WTC11 (cell line): ENCODE measurements around the gene SLC24A3. TPM values are rescaled to one million over a fixed set of nuclear protein-coding genes. Genes with fewer than 3 reads are reported as not detected.

ENCODE experiments used
- ATAC-seq: fragments of 200-7000 bp; cut with Tn5 transposase; 2 replicates; pipeline ENCODE4 v1.10.0; 2021; ENCODE audit warnings: mild to moderate bottlenecking, moderate library complexity
- CTCF ChIA-PET: fragments of 300-600 bp; sonication (Branson Sonifier 250); formaldehyde crosslinking; loops from one replicate; lab custom pipeline; 2021; ENCODE audit warnings: antibody characterized with exemption; lab: Charles Lee
- POLR2A ChIA-PET: fragments of 350-600 bp; sonication (Branson Sonifier 250); formaldehyde crosslinking; loops from one replicate; lab custom pipeline; 2021; ENCODE audit warnings: antibody characterized with exemption; lab: Charles Lee
- DNase-seq: peaks from one replicate; pipeline ENCODE4 v3.0.0; 2021; ENCODE audit warnings: low spot score
- H3K27ac Mint-ChIP-seq: 2 replicates; pipeline ENCODE4 v1.8.0; 2021; ENCODE audit warnings: mixed read lengths
- H3K27me3 Mint-ChIP-seq: 2 replicates; pipeline ENCODE4 v1.8.0; 2021; ENCODE audit warnings: low read depth, mild to moderate bottlenecking, moderate library complexity, mixed read lengths
- H3K36me3 Mint-ChIP-seq: 2 replicates; pipeline ENCODE4 v1.8.0; 2021; ENCODE audit warnings: mixed read lengths
- H3K4me1 Mint-ChIP-seq: 2 replicates; pipeline ENCODE4 v1.8.0; 2022; ENCODE audit warnings: mixed read lengths
- H3K4me3 Mint-ChIP-seq: 2 replicates; pipeline ENCODE4 v1.8.0; 2021; ENCODE audit warnings: mild to moderate bottlenecking, moderate library complexity, mixed read lengths
- H3K9me3 Mint-ChIP-seq: 2 replicates; pipeline ENCODE4 v1.8.0; 2021; ENCODE audit warnings: mixed read lengths
- EMX1 ChIP-seq: fragments of 250-450 bp; sonication (Bioruptor Pico); IDR thresholded peaks from 2 replicates; pipeline ENCODE4 v1.8.0; 2021; ENCODE audit warnings: mild to moderate bottlenecking
- ESRRA ChIP-seq: sonication (generic); formaldehyde crosslinking; IDR thresholded peaks from 2 replicates; pipeline ENCODE4 v1.8.1; 2022; ENCODE audit warnings: mild to moderate bottlenecking, missing genetic modification reagents, borderline replicate concordance
- GRHL2 ChIP-seq: fragments of 250-450 bp; sonication (Bioruptor Pico); IDR thresholded peaks from 2 replicates; pipeline ENCODE4 v1.8.0; 2022; ENCODE audit warnings: mild to moderate bottlenecking, moderate library complexity; ENCODE audit not compliant: insufficient replicate concordance, severe bottlenecking
- JAZF1 ChIP-seq: fragments of 250-450 bp; sonication (Bioruptor Pico); IDR thresholded peaks from 2 replicates; pipeline ENCODE4 v1.9.0; 2021; ENCODE audit warnings: moderate library complexity, mild to moderate bottlenecking, inconsistent platforms
- MYBL2 ChIP-seq: sonication (generic); formaldehyde crosslinking; IDR thresholded peaks from 2 replicates; pipeline ENCODE4 v1.8.1; 2023; ENCODE audit warnings: mild to moderate bottlenecking, moderate library complexity, missing genetic modification reagents
- NFATC4 ChIP-seq: fragments of 250-450 bp; sonication (Bioruptor Pico); IDR thresholded peaks from 2 replicates; pipeline ENCODE4 v1.9.0; 2021; ENCODE audit warnings: mild to moderate bottlenecking
- NFYB ChIP-seq: sonication (generic); formaldehyde crosslinking; conservative IDR thresholded peaks from 2 replicates; pipeline ENCODE4 v1.8.0; 2022; ENCODE audit warnings: low read depth, missing genetic modification reagents
- NR1H2 ChIP-seq: sonication (generic); formaldehyde crosslinking; IDR thresholded peaks from 2 replicates; pipeline ENCODE4 v1.9.0; 2021; ENCODE audit warnings: mild to moderate bottlenecking, moderate library complexity, missing genetic modification reagents
- RELA ChIP-seq: sonication (generic); formaldehyde crosslinking; IDR thresholded peaks from 2 replicates; pipeline ENCODE4 v1.8.1; 2022; ENCODE audit warnings: missing genetic modification reagents, mild to moderate bottlenecking, borderline replicate concordance
- SMAD4 ChIP-seq: sonication (generic); formaldehyde crosslinking; IDR thresholded peaks from 2 replicates; pipeline ENCODE4 v1.8.0; 2022; ENCODE audit warnings: mild to moderate bottlenecking, missing genetic modification reagents
- TCF7 ChIP-seq: sonication (generic); formaldehyde crosslinking; IDR thresholded peaks from 2 replicates; pipeline ENCODE4 v1.8.0; 2022; ENCODE audit warnings: mild to moderate bottlenecking, low read depth, missing genetic modification reagents, moderate library complexity
- TEAD4 ChIP-seq: sonication (generic); formaldehyde crosslinking; IDR thresholded peaks from 2 replicates; pipeline ENCODE4 v1.8.0; 2022; ENCODE audit warnings: mild to moderate bottlenecking, missing genetic modification reagents
- TP53 ChIP-seq: sonication (generic); formaldehyde crosslinking; IDR thresholded peaks from 2 replicates; pipeline ENCODE4 v1.8.1; 2023; ENCODE audit warnings: mild to moderate bottlenecking, missing genetic modification reagents
- ZNF121 ChIP-seq: sonication (generic); formaldehyde crosslinking; IDR thresholded peaks from 2 replicates; pipeline ENCODE4 v1.8.0; 2023; ENCODE audit warnings: missing genetic modification reagents
- total RNA-seq: library from RNA; stranded (reverse); gene quantifications from 3 replicates; pipeline ENCODE4 v1.2.3, GENCODE V29; 2021
- TF ChIP-seq, protein P1 (sequence below): sonication (generic); formaldehyde crosslinking; IDR thresholded peaks from 2 replicates; pipeline ENCODE4 v1.8.0; 2022; ENCODE audit warnings: mild to moderate bottlenecking, missing genetic modification reagents
- TF ChIP-seq, protein P2 (sequence below): sonication (generic); formaldehyde crosslinking; IDR thresholded peaks from 2 replicates; pipeline ENCODE4 v1.8.1; 2023; ENCODE audit warnings: mild to moderate bottlenecking, missing genetic modification reagents
- TF ChIP-seq, protein P3 (sequence below): fragments of 250-450 bp; sonication (Bioruptor Pico); conservative IDR thresholded peaks from 2 replicates; pipeline ENCODE4 v1.9.0; 2021; ENCODE audit warnings: mild to moderate bottlenecking
- TF ChIP-seq, protein P4 (sequence below): sonication (generic); formaldehyde crosslinking; IDR thresholded peaks from 2 replicates; pipeline ENCODE4 v1.8.1; 2023; ENCODE audit warnings: mild to moderate bottlenecking, missing genetic modification reagents
- TF ChIP-seq, protein P5 (sequence below): sonication (generic); formaldehyde crosslinking; IDR thresholded peaks from 2 replicates; pipeline ENCODE4 v1.8.1; 2023; ENCODE audit warnings: mild to moderate bottlenecking, missing genetic modification reagents, borderline replicate concordance

The SLC24A3 gene
- total RNA-seq, 1 experiment from 2014 or later: 5.7 TPM

DNA sequence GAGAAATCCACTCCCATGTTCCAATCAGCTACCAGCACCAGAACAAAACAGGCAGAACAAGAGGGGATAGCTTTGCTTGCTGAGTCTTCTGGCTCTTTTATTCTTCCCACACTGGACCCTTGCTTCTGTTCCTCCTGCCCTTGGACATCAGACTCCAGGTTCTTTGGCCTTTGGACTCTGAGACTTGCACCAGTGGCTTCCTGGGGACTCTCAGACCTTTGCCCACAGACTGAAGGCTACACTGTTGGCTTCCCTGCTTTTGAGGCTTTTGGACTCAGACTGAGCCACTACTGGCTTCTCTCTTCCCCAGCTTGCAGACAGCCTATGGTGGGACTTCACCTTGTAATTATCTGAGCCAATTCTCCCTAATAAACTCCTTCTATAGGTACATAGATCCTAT, 403.2 kb downstream of the SLC24A3 start:
- CTCF ChIA-PET: no interaction called here

DNA sequence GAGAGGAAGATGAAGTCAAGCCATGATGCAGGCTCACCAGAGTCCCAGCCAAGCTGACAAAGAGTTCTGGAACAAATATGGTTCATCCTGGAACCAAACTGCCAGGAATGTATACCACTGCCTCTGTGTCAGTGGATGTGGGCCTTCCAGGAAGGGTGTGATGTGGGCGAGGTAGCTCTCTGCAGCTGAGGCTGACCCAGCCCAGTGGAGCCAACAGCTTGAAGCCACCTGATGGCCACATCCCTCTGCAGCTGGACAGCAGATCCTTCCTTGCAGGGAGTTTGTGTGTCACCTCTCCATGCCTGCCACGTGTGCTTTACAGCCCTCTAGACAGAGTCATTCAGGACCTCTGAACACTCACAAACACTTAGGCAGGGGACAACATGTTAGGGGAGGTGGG, 403.6 kb downstream of the SLC24A3 start:
- H3K27ac Mint-ChIP-seq: no peak overlapping the region
- CTCF ChIA-PET: no interaction called here
- POLR2A ChIA-PET: no interaction called here
- no peak for DNase-seq
- 0 out of 2 replicates have a peak, but pooled peaks cover 4% of the 10 kb centered on the region for H3K9me3 Mint-ChIP-seq
- no peaks in the 10 kb centered on the region for H3K36me3 Mint-ChIP-seq
- TF ChIP-seq TEAD4 (CRISPR knock-in tag) (no peak), NR1H2 (CRISPR knock-in tag) (no peak), ESRRA (no peak)
- TF ChIP-seq, protein P1, sequence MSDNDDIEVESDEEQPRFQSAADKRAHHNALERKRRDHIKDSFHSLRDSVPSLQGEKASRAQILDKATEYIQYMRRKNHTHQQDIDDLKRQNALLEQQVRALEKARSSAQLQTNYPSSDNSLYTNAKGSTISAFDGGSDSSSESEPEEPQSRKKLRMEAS (CRISPR knock-in tag): no peak
- TF ChIP-seq, protein P2, sequence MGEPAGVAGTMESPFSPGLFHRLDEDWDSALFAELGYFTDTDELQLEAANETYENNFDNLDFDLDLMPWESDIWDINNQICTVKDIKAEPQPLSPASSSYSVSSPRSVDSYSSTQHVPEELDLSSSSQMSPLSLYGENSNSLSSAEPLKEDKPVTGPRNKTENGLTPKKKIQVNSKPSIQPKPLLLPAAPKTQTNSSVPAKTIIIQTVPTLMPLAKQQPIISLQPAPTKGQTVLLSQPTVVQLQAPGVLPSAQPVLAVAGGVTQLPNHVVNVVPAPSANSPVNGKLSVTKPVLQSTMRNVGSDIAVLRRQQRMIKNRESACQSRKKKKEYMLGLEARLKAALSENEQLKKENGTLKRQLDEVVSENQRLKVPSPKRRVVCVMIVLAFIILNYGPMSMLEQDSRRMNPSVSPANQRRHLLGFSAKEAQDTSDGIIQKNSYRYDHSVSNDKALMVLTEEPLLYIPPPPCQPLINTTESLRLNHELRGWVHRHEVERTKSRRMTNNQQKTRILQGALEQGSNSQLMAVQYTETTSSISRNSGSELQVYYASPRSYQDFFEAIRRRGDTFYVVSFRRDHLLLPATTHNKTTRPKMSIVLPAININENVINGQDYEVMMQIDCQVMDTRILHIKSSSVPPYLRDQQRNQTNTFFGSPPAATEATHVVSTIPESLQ (CRISPR knock-in tag): no peak
- TF ChIP-seq, all 79 proteins: peak for 0
- H3K27me3 Mint-ChIP-seq: peaks cover 4% of the 10 kb centered on the region; the same call in 1 of the 2 replicates
- peaks cover 27% of the 10 kb centered on the region for H3K4me1 Mint-ChIP-seq
- no peak overlapping the region for H3K4me3 Mint-ChIP-seq
- no peak for ATAC-seq

More for the DNA sequence above, 403.2 kb downstream of the SLC24A3 start:
- H3K27ac Mint-ChIP-seq: no peak overlapping the region
- peaks cover 23% of the 10 kb centered on the region for H3K4me1 Mint-ChIP-seq
- TF ChIP-seq ZNF121 (CRISPR knock-in tag) (no peak), SMAD4 (no peak), MYBL2 (CRISPR knock-in tag) (no peak), NFYB (CRISPR knock-in tag) (no peak), JAZF1 (CRISPR knock-in tag) (no peak), TEAD4 (CRISPR knock-in tag) (no peak)
- TF ChIP-seq, protein P3, sequence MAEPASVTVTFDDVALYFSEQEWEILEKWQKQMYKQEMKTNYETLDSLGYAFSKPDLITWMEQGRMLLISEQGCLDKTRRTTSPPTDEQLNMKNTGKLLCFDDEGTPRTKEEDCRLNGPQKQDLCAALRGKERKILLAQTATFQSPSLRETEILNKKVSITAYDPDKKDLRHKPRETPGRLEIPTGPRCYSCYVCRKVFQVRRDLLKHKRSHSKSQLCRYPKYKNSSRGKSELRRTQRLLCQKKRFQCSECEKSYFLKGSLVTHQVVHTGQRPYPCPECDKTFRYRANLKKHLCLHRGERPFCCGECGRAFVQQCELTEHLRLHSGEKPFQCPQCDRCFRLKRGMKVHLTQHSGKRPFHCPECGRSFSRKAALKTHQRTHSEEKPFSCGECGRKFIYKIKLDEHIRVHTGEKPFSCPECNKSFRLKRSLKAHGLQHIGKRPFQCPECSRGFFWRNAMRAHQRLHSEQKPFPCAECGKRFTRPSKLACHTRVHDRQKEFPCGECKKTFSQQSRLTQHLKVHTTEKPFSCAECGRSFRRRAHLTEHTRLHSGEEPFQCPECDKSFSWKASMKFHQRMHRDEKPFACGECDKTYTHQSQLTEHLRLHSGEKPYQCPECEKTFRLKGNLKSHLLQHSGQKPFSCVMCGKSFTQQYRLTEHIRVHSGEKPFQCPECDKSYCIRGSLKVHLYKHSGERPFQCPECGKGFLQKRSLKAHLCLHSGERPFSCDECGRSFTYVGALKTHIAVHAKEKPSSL (CRISPR knock-in tag): no peak
- TF ChIP-seq, all 79 proteins: peak for 0
- ATAC-seq (no peak), DNase-seq (no peak)
- Mint-ChIP-seq H3K9me3 (0 out of 2 replicates have a peak, but pooled peaks cover 4% of the 10 kb centered on the region), H3K36me3 (no peaks in the 10 kb centered on the region), H3K27me3 (peaks cover 4% of the 10 kb centered on the region; the same call in 1 of the 2 replicates), H3K4me3 (no peak overlapping the region)
- POLR2A ChIA-PET: no interaction called here

DNA sequence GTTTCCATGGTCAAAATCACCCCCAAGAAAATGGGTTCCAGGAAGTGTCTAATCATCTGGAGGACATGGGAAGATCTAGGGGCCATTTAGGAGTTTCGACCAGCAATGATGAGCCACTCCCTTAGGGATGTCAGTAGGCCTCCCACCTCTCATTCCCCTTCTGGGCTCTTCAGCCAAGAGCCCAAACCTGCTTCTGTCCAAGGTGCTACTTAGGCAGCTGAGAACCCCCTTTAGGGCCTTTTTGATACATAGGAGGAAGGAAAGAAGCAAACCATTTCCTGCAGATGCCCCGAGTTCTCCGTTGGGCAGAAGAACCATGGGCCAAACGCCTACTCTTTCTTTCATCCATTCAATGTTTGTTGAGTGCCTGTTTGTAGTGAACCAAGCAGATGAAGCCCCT, 404.2 kb downstream of the SLC24A3 start:
- POLR2A ChIA-PET: no interaction called here
- Mint-ChIP-seq H3K36me3 (no peaks in the 10 kb centered on the region), H3K9me3 (peaks cover 6% of the 10 kb centered on the region; the same call in 1 of the 2 replicates), H3K27ac (no peak overlapping the region), H3K4me1 (peaks cover 33% of the 10 kb centered on the region), H3K4me3 (no peak overlapping the region), H3K27me3 (peaks cover 4% of the 10 kb centered on the region; the same call in 1 of the 2 replicates)
- ATAC-seq (no peak), DNase-seq (no peak)
- TF ChIP-seq, protein P4, sequence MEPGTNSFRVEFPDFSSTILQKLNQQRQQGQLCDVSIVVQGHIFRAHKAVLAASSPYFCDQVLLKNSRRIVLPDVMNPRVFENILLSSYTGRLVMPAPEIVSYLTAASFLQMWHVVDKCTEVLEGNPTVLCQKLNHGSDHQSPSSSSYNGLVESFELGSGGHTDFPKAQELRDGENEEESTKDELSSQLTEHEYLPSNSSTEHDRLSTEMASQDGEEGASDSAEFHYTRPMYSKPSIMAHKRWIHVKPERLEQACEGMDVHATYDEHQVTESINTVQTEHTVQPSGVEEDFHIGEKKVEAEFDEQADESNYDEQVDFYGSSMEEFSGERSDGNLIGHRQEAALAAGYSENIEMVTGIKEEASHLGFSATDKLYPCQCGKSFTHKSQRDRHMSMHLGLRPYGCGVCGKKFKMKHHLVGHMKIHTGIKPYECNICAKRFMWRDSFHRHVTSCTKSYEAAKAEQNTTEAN (CRISPR knock-in tag): no peak
- CTCF ChIA-PET: interaction anchor here (1.0 kb wide), 1 partner anchor 12 kb away, joined by 3 read pairs; no protein-coding TSS in a partner anchor

DNA sequence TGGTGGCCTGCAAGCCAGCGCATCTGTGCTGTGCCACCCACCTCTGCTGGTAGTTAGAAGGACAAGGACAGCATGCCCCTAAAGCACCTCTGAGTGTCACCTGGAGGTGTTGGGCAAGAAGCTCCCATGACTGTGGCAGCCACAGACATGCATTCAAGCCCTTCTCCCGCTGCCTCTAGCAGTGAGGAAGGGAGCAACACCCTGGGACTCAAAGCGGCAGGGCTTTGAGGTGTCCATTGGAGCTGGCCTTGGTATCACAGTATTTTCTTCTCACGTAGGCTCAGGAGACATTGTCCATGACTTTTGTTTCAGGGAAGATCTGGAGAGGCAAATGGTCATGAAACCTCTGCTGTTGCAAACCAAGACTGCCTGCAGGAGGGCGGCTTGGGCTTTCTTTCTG, 404.8 kb downstream of the SLC24A3 start:
- POLR2A ChIA-PET: no interaction called here
- Mint-ChIP-seq H3K4me3 (no peak overlapping the region), H3K27me3 (peaks cover 4% of the 10 kb centered on the region; the same call in 1 of the 2 replicates), H3K36me3 (peaks cover 4% of the 10 kb centered on the region), H3K27ac (no peak overlapping the region), H3K9me3 (peaks cover 8% of the 10 kb centered on the region), H3K4me1 (peaks cover 39% of the 10 kb centered on the region)
- DNase-seq (no peak), ATAC-seq (no peak)
- CTCF ChIA-PET: interaction anchor here (1.0 kb wide), 1 partner anchor 11 kb away, joined by 3 read pairs; no protein-coding TSS in a partner anchor
- TF ChIP-seq, protein P5, sequence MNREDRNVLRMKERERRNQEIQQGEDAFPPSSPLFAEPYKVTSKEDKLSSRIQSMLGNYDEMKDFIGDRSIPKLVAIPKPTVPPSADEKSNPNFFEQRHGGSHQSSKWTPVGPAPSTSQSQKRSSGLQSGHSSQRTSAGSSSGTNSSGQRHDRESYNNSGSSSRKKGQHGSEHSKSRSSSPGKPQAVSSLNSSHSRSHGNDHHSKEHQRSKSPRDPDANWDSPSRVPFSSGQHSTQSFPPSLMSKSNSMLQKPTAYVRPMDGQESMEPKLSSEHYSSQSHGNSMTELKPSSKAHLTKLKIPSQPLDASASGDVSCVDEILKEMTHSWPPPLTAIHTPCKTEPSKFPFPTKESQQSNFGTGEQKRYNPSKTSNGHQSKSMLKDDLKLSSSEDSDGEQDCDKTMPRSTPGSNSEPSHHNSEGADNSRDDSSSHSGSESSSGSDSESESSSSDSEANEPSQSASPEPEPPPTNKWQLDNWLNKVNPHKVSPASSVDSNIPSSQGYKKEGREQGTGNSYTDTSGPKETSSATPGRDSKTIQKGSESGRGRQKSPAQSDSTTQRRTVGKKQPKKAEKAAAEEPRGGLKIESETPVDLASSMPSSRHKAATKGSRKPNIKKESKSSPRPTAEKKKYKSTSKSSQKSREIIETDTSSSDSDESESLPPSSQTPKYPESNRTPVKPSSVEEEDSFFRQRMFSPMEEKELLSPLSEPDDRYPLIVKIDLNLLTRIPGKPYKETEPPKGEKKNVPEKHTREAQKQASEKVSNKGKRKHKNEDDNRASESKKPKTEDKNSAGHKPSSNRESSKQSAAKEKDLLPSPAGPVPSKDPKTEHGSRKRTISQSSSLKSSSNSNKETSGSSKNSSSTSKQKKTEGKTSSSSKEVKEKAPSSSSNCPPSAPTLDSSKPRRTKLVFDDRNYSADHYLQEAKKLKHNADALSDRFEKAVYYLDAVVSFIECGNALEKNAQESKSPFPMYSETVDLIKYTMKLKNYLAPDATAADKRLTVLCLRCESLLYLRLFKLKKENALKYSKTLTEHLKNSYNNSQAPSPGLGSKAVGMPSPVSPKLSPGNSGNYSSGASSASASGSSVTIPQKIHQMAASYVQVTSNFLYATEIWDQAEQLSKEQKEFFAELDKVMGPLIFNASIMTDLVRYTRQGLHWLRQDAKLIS: no peak
- no peak for TF ChIP-seq TCF7 (CRISPR knock-in tag)
- no peak for TF ChIP-seq TP53 (CRISPR knock-in tag)
- TF ChIP-seq RELA (CRISPR knock-in tag): no peak
- TF ChIP-seq ZNF121 (CRISPR knock-in tag): no peak
- no peak for TF ChIP-seq EMX1 (CRISPR knock-in tag)
- no peak for TF ChIP-seq GRHL2
- TF ChIP-seq NFATC4 (CRISPR knock-in tag): no peak
